Neural progenitor cell (in vitro differentiated cells): ENCODE results near the gene TK1.

Experiments used
- EZH2 ChIP-seq: fragments of 200-600 bp; sonication (generic); IDR thresholded peaks from 2 replicates; pipeline ENCODE4 v1.6.1; 2017; ENCODE audit warnings: antibody characterized with exemption, mild to moderate bottlenecking, moderate library complexity
- EZH2phosphoT487 ChIP-seq: fragments of 200-600 bp; sonication (generic); IDR thresholded peaks from 2 replicates; pipeline ENCODE4 v1.6.1; 2017; ENCODE audit warnings: antibody characterized with exemption
- TF ChIP-seq, protein P1 (sequence below): fragments of 200-600 bp; sonication (generic); IDR thresholded peaks from 2 replicates; pipeline ENCODE4 v1.5.1; 2017; ENCODE audit warnings: antibody characterized with exemption, mild to moderate bottlenecking

DNA sequence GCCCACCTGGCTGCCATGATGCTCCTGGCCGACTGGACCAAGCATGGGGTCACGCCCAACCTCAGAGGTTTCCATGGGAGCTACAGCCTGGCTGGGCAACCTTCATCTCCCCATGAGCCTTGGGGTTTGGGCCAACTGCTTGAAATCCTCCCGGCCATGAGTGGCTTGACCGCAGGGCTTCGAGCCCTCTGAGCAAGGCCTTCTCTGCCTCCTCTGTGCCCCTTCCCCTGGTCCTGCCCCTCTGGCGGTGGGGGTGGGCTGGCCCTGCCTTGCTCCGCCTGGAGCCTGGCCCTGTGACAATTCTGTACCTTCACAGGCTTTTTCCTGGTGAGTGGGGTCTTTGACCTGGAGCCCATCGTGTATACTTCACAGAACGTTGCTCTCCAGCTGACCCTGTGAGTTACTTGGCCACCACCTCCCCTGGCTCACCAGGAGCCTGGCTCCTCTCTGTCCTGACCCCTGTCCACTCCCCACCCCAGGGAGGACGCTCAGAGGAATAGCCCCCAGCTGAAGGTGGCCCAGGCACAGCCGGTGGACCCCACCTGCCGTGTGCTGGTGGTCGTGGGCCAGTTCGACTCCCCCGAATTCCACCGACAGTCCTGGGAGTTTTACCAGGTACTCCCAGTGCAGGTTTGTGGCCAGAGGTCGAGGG lies 18.4 kb upstream of the TK1 start:
- TF ChIP-seq, protein P1, sequence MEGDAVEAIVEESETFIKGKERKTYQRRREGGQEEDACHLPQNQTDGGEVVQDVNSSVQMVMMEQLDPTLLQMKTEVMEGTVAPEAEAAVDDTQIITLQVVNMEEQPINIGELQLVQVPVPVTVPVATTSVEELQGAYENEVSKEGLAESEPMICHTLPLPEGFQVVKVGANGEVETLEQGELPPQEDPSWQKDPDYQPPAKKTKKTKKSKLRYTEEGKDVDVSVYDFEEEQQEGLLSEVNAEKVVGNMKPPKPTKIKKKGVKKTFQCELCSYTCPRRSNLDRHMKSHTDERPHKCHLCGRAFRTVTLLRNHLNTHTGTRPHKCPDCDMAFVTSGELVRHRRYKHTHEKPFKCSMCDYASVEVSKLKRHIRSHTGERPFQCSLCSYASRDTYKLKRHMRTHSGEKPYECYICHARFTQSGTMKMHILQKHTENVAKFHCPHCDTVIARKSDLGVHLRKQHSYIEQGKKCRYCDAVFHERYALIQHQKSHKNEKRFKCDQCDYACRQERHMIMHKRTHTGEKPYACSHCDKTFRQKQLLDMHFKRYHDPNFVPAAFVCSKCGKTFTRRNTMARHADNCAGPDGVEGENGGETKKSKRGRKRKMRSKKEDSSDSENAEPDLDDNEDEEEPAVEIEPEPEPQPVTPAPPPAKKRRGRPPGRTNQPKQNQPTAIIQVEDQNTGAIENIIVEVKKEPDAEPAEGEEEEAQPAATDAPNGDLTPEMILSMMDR = no peak
- TF ChIP-seq EZH2phosphoT487 (no peak), EZH2 (no peak)
